Stimulated activated CD8-positive, alpha-beta memory T cell treated with anti-CD3 and anti-CD28 coated beads, Interleukin-12 subunit alpha, Interleukin-12 subunit beta, amount 100 ng/mL, for 4 hours (primary cell): Measurements from ENCODE around the gene ABCC6.
"Not testable (repeated sequence)": the region's sequence is repeated elsewhere in the genome, so short reads cannot be mapped to it uniquely, and the experiment has no call there.

ENCODE experiments used
- DNase-seq: peaks from one replicate; pipeline ENCODE4 v3.0.0-alpha.2; 2020; ENCODE audit warnings: low read depth

The ABCC6 gene

DNA sequence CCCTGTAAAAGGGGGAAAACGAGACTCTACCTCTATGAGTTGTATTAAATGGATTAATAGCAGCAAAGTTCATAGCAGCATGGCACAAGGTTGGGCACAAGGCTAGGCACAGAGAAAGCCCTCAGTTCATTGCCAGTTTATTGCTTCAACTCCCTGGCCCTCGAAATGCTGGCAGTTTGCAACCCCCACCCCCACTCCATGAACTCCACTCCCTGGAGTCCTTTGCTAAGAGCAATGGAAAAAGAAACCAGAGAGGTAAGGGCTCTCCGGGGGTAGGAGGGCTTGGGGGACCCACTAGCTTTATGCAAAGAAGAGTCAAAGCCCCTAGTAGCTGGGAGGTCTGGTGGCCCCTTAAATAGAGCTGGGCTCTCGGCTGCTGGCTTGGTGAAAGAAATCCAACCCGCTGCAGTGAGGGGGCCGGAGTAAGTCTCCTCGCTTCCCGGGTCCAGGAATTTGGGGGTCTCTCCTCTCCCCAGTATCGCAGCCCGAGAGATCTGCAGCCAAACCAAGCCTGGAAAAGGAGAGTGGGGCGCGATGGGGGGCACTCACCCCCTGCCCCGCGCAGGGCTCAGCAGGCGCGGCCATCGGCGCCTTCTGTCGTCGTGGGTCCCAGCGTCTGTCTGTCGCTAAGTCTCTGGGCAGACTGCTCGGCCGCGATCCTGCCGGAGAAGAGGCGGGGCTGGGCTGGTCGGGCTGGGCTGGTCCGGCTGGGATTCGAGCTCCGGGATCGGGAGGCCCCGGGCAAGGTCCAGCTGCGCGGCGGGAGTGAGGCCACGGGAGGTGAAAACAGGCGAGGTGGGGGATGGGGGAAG, at the start of gene ABCC6:
Gene ABCC6 (minus strand): TSS at position 645 of the 812 bp plus-strand sequence. CDS start 60 bp downstream, at position 585.
- not testable (repeated sequence) for DNase-seq

GRCh38 chr16:16272573-16273221, 49.4 kb upstream of the ABCC6 start:
- DNase-seq, result not testable (repeated sequence)

- not testable (repeated sequence) for DNase-seq
Observed at GRCh38 chr16:16271658-16272057, 48.4 kb upstream of the ABCC6 start.

- DNase-seq, result not testable (repeated sequence)
Observed at GRCh38 chr16:16268185-16268808, 45.0 kb upstream of the ABCC6 start.

- not testable (repeated sequence) for DNase-seq
Observed at GRCh38 chr16:16267708-16268107, 44.4 kb upstream of the ABCC6 start.

DNA sequence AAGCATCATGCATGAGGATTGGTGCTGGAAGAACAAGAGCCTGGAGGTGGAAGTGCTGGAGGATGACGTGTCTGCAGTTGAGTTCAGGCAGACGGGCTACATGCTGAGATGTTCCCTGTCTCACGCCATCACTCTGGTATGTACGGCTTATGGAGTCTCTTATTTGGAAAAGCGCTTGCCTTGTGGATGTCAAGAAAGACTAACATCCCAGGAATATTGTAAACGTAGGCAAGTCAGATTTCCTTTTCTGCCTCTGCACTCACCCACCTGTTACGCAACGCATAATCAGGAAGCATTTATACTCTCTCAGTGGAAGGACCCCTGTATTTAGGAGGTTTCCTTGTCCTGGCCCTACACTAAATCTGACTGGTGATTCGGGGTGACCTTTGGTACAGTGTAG, 41.8 kb upstream of the ABCC6 start:
- not testable (repeated sequence) for DNase-seq

GRCh38 chr16:16263947-16264346, 40.7 kb upstream of the ABCC6 start:
- not testable (repeated sequence) for DNase-seq

DNA sequence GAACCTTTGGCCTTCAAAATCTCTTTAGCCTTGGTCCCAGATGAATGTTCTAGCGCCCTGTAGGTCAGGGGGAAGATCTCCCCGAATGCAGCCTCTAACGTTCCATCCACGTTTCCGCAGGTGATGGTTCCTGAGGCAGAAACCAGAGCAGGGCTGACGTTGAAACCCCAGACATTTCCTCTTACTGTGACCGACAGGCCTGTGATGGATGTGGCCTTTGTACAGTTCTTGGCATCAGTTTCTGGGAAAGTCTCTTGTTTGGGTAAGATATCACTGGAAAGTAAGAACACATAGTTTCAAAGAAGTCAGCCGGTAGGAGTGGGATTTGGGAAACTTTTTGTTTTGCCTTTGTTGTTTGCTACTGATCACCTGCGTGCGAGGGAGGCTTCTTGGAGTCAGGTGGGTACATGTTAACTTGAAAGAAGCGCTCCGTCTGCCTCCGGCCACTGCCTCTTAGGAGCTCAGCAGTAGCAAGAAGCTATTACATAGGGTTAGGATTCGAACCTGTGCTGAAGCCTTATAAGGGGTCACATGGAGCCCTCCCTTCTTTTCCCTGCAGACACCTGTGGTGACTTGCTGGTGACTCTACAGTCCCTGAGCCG, 39.8 kb upstream of the ABCC6 start:
- DNase-seq, result not testable (repeated sequence)

DNA sequence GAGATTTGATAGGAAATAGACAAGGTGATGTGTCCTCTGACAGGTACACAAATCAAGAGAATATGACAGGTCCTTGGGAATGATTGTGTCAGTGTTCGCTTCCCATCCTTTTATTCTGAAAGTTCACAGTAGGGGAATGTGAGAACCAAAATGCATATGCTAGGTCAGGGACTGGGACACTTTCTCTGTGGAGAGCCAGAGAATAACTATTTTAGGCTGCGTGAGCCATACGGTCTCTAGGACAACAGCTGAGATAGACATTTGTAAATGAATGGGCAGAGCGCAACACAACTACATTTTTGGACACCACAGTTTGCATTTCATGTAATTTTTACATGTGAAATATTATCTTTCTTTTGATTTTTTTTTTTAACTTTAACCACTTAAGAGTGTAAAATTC, 36.7 kb upstream of the ABCC6 start:
- not testable (repeated sequence) for DNase-seq

DNA sequence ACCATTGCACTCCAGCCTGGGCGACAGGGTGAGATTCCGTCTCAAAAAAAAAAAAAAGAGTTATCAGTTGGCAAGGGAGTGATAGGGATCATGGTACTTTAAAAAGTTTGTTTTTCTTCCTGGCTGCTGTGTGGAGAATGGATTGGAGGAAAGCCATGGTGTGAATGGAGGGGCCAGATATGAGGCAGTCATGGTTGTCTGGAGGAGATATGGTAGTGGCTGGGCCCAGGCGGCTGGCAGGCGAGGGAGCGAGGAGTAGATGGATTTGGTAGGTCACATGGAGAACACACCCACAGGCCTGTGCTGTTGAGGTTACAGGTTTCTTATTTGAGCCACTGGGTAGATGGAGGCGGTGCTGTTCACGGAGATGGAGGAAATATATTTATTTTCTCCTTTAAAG, 35.5 kb upstream of the ABCC6 start:
- not testable (repeated sequence) for DNase-seq

DNA sequence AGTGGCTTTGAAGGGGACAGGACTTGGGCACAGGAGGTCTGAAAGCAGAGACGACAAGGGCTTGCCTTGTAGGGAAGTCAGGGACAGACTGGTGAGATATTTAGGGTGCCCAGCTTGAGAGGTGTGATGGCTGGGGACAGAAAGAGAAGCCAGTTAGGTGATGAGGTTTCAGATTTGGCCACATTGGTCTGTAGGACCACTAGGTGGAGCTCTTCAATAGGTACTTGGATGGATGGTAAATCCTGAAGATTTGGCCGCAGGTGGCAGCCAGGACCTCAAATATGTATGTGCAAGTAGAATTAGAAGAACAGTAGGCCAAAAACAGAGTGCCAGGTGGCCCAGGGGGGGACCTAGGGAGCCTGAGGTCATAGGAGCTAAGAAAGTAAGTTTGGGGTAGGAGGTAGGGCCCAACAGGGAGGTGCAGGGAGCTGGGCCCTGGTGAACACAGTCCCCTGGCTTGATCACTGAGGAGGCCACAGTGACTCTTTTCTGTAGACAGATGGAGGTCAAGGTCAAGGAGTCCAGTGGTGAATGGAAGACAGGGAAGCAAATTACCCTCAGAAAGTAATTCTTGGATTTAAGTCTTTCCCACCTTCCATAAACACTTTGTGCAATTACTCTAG, 34.1 kb upstream of the ABCC6 start:
- DNase-seq, result not testable (repeated sequence)

GRCh38 chr16:16252377-16252776, 29.1 kb upstream of the ABCC6 start:
- DNase-seq, result not testable (repeated sequence)

DNA sequence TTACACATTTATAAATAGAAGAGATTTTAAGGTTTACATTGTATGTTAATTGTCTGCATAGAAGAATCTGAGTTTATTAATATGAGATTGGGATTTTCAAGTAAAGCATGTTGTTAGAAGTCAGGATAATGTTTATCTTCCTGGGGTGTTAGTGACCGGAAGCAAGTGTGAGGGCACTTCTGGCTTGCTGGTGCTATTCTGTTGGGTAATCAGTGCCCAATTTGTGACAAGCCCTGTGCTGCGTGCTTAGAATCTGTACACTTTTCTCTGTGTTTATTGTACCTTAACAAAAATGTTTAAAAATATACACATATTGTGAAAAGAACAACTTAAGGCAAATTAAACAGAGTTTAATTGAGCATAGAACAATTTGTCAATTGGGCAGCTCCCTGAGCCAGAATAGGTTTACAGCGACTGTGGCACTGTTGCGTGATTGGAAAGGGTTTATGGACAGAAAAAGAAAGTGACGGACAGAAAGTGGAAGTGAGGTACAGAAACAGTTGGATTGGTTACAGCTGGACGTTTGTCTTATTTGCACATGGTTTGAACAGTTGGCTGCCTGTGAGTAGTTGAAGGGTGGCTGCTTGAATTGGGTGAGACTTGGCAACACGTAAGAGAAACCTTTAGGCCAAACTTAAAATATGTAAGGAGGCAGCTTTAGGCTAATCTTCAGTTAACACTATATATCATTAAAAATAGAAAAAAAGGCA, 26.5 kb upstream of the ABCC6 start:
- DNase-seq, result not testable (repeated sequence)

DNA sequence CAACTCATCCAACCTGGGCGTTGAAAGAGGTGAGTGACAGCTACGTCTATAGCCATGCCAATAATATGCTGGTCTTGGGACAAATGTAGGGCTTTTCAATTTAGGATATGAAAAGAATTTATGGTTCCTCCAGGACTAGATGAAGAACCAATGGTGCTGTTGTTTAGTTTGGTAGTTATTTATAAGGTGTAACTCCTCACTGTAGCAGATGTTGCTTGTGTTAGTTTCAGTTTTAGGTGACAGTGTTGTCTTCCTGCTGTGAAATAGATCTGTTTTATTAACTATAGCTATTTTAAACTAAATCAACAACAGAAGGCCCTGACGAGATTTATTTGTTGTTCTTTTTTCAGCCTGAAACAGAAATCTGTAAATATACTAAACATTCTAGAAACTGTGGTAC, 24.1 kb upstream of the ABCC6 start:
- DNase-seq, result not testable (repeated sequence)

DNA sequence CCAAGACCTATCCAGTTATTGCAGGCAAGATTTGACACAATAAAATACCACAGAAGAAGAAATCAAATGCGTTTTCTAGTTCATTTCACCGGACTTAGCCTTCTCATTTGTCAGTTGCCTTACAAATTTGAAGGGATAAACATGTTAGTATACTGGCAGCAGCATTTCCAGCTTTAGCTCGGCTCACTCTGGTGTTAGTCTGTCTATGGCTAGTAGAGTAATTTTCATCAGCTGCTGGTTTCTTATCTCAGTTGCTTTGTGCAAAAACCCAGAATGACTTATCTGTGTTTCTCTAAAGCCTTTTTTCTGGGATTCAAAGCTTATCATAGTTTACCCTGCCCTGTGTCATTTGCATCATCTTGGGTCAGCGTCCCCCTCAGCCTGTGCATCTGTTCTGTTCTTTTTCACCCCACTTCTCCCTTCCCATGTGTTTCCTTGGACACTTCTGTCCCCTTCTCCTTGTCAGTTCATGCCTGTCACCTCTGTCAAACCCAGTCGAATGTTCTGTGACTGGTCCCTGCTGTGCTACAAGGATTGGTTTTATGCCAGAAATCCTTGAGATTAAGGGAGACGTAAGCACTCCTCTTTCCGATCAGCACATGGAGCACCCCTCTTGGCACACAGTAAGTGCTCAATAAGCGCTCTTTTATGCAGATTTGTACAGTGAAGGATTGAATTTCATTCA, 23.4 kb upstream of the ABCC6 start:
- DNase-seq, result not testable (repeated sequence)

DNA sequence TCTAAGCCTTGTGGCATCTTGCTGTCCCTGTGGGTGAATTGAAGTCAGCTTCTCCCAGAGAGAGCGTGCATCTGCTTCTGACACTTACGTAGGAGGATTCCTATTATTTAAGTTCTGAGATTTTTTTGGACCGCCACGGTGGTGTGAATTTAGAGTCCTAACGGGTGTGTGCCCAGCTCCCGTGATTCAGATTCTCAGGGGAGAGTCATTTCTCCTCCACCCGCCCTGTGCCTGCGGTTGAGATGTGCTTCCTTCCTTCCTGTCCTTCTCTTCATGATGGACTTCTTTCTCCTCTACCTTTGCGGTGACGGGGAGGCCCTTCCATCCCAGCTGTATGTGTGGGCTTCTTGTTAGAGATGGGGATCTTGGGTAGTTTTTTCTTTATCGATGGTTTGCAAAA, 20.6 kb upstream of the ABCC6 start:
- not testable (repeated sequence) for DNase-seq

- DNase-seq, result not testable (repeated sequence)
Observed at GRCh38 chr16:16240667-16241066, 17.4 kb upstream of the ABCC6 start.

- not testable (repeated sequence) for DNase-seq
Observed at GRCh38 chr16:16237738-16238137, 14.4 kb upstream of the ABCC6 start.

DNA sequence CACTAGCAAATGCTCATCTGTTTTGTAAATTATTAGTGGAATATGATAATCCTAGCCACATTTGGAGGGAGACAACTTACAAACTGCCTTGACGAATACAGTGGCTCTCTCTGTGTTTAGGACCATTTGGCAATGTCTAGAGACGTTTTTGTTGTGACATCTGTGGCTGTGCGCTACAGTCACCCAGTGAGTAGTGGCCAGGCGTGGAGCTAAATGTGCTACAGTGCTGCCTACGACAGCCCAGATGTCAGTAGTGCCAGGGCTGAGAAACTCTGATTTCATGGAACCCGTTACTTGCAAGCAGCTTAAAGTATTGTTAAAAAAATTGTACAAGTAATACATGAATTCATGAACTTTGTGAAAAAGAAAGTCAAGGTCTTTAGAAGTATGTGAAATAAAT, 13.8 kb upstream of the ABCC6 start:
- DNase-seq, result not testable (repeated sequence)

- not testable (repeated sequence) for DNase-seq
Observed at GRCh38 chr16:16232692-16233061, 9.4 kb upstream of the ABCC6 start.
